ENCODE data around the gene DYNLRB1. TPM values are rescaled to one million over a fixed set of nuclear protein-coding genes. Genes with fewer than 3 reads are reported as not detected.

The DYNLRB1 gene
- total RNA-seq (2013; cell fraction: nucleolus; rRNA removed), result 25.4 and 25.5 TPM in 2 replicates
- total RNA-seq (2014; rRNA removed) (114 and 129 TPM in 2 replicates), total RNA-seq (2014; rRNA removed; fragmentation: Illumina TruSeq; extraction: Trizol) (132 and 149 TPM in 2 replicates), total RNA-seq (2021) (87.9 and 92.5 TPM in 2 replicates), polyA plus RNA-seq (2011; rRNA removed) (81.4 and 135 TPM in 2 replicates), polyA plus RNA-seq (2014; fragmentation: Illumina TruSeq; extraction: Trizol) (250 and 313 TPM in 2 replicates), polyA plus RNA-seq (2014; fragmentation: Nextera tagmentation; extraction: Ambion mirVana) (100 to 1,000 TPM; 185 to 189 TPM), polyA plus RNA-seq (2014; rRNA removed) (97.9 and 123 TPM in 2 replicates), polyA plus RNA-seq (2016; fragmentation: Nextera tagmentation; extraction: Ambion mirVana) (100 to 1,000 TPM; 171 to 194 TPM), polyA minus RNA-seq (2011; rRNA and poly(A)+ RNA removed) (88.9 and 125 TPM in 2 replicates), Bru-seq, nascent RNA (percentile 82 among the genes with signal in this experiment), BruChase-seq, experiment 1, labeled RNA remaining after a 6-hour chase (percentile 81 among the genes with signal in this experiment), BruChase-seq, experiment 2, labeled RNA remaining after a 2-hour chase (percentile 74 among the genes with signal in this experiment)
- polyA plus RNA-seq (2011; ENCODE audit: low read depth), result 405 TPM
- polyA plus RNA-seq (2011; cell fraction: cytosol; rRNA removed), result 130 and 201 TPM in 2 replicates
- polyA plus RNA-seq (2011; cell fraction: nucleus; rRNA removed), result 70.6 and 108 TPM in 2 replicates
- polyA plus RNA-seq (2012), result 190 and 213 TPM in 2 replicates
- polyA minus RNA-seq (2011; cell fraction: cytosol; rRNA and poly(A)+ RNA removed), result 30.5 and 33.1 TPM in 2 replicates
- polyA minus RNA-seq (2011; cell fraction: nucleus; rRNA and poly(A)+ RNA removed), result 20.2 and 32.2 TPM in 2 replicates
- long read RNA-seq, experiment 1, transcript DYNLRB1-202 (4 exons, 675 nt), result major isoform, 38 of 47 reads
- long read RNA-seq, experiment 1, partial matches to known transcripts, result 0 of 47 reads
- long read RNA-seq, experiment 1, other reads (novel, unspliced or antisense), result 8 of 47 reads
- long read RNA-seq, experiment 2, transcript DYNLRB1-202 (4 exons, 675 nt), result major isoform, 117 of 126 reads
- long read RNA-seq, experiment 2, partial matches to known transcripts, result 5 of 126 reads
- long read RNA-seq, experiment 2, other reads (novel, unspliced or antisense), result 4 of 126 reads

DNA sequence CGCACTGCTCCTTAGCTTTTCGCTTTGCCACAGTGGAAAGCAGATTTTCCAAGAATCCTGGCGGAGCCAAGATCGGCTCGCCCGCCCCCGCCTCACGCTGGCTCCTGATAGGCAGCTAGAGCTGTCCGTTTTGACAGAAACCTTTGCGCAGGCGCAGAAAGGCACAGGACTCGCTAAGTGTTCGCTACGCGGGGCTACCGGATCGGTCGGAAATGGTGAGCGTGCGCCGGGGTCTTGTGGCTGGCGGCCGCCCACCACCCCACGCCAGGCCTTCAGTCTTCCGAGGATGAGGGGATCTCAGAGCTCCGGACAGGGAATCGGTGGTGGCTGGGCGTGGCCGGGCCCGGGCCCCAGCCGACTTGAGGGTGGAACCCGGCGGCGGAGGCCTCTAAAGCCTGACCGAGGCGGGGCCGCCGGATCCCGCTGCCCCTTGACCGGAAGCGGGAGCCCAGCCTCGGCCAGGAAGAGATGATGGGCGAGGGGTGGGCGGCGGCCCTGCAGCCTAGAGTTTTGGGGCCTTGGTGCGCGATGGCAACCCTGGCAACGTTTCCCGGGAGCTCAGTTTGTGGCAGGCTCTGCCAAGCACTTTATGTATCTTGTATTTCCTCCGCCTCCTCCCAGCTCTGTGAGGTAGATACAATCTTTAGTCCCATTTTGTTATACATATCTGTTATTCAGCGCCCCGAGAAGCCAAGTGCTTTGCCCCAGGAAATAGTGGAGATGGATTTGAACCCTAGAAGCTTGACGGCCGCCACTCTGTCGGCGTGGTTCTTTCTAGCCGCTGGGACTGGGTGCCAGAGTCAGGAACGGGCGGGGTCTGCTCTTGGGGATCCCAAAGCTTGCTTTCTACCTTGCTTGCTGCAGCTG is at the start of gene DYNLRB1:
Gene DYNLRB1 (plus strand): TSS at position 176 of the 867 bp plus-strand sequence. CDS start 37 bp downstream, at position 213.
- ATAC-seq (peak; percentile 91), DNase-seq (ENCODE audit: low read depth, low spot score) (peak; percentile 68), FAIRE-seq (peak; percentile 23)
- Histone ChIP-seq H3K27ac (ENCODE audit: control insufficient read depth, insufficient read depth) (peak within 1 kb of the TSS; percentile 78), H3K9me3 (replicated peaks; ENCODE audit: control insufficient read depth, insufficient read depth, low read length) (no peaks in the 10 kb centered on the region), H3K4me2 (ENCODE audit: control insufficient read depth, insufficient read depth) (peak within 1 kb of the TSS; percentile 89), H4K20me1 (ENCODE audit: control insufficient read depth, insufficient read depth) (peaks cover 1% of the 10 kb centered on the region; the same call in 1 of the 2 replicates), H3K36me3 (ENCODE audit: control insufficient read depth in 2 of 2, insufficient read depth in 2 of 2, low read length in 1 of 2) (peaks cover 0 to 9% of the 10 kb centered on the region in 2 experiments; a peak in 1 of 4 replicates), H2AFZ (ENCODE audit: control insufficient read depth, low read depth, low read length) (peak within 1 kb of the TSS; percentile 74), H3K4me3 (peak within 1 kb of the TSS; percentile 82), H3K4me1 (ENCODE audit: control insufficient read depth, insufficient read depth, low read length) (peaks cover 7% of the 10 kb centered on the region; the same call in 1 of the 2 replicates), H3K27me3 (replicated peaks in 1 of 2; ENCODE audit: control insufficient read depth in 2 of 2, insufficient read depth in 2 of 2, low read length in 1 of 2) (no peaks in the 10 kb centered on the region), H3K79me2 (ENCODE audit: control insufficient read depth, insufficient read depth, low read length) (peaks cover 34% of the 10 kb centered on the region), H3K9ac (ENCODE audit: control insufficient read depth, insufficient read depth, low read length) (peak within 1 kb of the TSS; percentile 86)
- WGBS (ENCODE audit: insufficient coverage, insufficient replicate concordance, low lambda C conversion rate, missing lambda C conversion rate), result under 1% methylated on average over 56 of the region's 59 CpGs
- POLR2A ChIA-PET, result interaction anchor here (0.5 to 2.7 kb wide), 18 partner anchors 64 to 1036 kb away, joined by 3 to 21 read pairs (median 4); partner anchors contain the start of genes AHCY, EIF6, ITCH and TP53INP2
- CTCF ChIA-PET, result interaction anchor here (0.7 to 5.3 kb wide), 22 partner anchors 8 to 302 kb away, joined by 3 to 61 read pairs (median 4); partner anchors contain the start of gene TP53INP2
- TSS peak; percentile 69 for BruUV-seq (replicated peaks)
- SMC1A ChIA-PET (ENCODE audit: uncharacterized antibody, unreplicated experiment), result interaction anchor here (0.5 to 4.3 kb wide), 21 partner anchors 8 to 267 kb away, joined by 3 to 35 read pairs (median 3); partner anchors contain the start of genes ITCH and TP53INP2
- RAD21 ChIA-PET (ENCODE audit: unreplicated experiment), result interaction anchor here (0.7 to 5.0 kb wide), 16 partner anchors 22 to 495 kb away, joined by 3 to 45 read pairs (median 5); partner anchors contain the start of genes ITCH and PIGU
- in situ Hi-C loops (cut with MboI), result loop anchor here (5.0 kb wide), 1 partner anchor 204 kb away; no protein-coding TSS in a partner anchor
- intact Hi-C loops (cut with micrococcal nuclease; ENCODE audit: unreplicated experiment), result loop anchor here (5.0 kb wide), 2 partner anchors 39 to 149 kb away; no protein-coding TSS in a partner anchor
- TF ChIP-seq TCF7 (IDR thresholded peaks at IDR 0.05; ENCODE audit: borderline replicate concordance) (no peak), NRF1 (conservative IDR thresholded peaks at IDR 0.05; ENCODE audit: low read depth, low read length) (peak; percentile 62), CHD1 (IDR thresholded peaks at IDR 0.05; ENCODE audit: low read depth, low read length) (no peak), MEF2A (IDR thresholded peaks at IDR 0.05; ENCODE audit: insufficient read depth, low read depth, low read length) (no peak)
- TF ChIP-seq, protein P1, sequence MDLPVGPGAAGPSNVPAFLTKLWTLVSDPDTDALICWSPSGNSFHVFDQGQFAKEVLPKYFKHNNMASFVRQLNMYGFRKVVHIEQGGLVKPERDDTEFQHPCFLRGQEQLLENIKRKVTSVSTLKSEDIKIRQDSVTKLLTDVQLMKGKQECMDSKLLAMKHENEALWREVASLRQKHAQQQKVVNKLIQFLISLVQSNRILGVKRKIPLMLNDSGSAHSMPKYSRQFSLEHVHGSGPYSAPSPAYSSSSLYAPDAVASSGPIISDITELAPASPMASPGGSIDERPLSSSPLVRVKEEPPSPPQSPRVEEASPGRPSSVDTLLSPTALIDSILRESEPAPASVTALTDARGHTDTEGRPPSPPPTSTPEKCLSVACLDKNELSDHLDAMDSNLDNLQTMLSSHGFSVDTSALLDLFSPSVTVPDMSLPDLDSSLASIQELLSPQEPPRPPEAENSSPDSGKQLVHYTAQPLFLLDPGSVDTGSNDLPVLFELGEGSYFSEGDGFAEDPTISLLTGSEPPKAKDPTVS (IDR thresholded peaks at IDR 0.05; ENCODE audit: low read depth, low read length), result no peak
- TF ChIP-seq, protein P2, sequence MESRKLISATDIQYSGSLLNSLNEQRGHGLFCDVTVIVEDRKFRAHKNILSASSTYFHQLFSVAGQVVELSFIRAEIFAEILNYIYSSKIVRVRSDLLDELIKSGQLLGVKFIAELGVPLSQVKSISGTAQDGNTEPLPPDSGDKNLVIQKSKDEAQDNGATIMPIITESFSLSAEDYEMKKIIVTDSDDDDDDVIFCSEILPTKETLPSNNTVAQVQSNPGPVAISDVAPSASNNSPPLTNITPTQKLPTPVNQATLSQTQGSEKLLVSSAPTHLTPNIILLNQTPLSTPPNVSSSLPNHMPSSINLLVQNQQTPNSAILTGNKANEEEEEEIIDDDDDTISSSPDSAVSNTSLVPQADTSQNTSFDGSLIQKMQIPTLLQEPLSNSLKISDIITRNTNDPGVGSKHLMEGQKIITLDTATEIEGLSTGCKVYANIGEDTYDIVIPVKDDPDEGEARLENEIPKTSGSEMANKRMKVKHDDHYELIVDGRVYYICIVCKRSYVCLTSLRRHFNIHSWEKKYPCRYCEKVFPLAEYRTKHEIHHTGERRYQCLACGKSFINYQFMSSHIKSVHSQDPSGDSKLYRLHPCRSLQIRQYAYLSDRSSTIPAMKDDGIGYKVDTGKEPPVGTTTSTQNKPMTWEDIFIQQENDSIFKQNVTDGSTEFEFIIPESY (IDR thresholded peaks at IDR 0.05), result no peak
- TF ChIP-seq, protein P3, sequence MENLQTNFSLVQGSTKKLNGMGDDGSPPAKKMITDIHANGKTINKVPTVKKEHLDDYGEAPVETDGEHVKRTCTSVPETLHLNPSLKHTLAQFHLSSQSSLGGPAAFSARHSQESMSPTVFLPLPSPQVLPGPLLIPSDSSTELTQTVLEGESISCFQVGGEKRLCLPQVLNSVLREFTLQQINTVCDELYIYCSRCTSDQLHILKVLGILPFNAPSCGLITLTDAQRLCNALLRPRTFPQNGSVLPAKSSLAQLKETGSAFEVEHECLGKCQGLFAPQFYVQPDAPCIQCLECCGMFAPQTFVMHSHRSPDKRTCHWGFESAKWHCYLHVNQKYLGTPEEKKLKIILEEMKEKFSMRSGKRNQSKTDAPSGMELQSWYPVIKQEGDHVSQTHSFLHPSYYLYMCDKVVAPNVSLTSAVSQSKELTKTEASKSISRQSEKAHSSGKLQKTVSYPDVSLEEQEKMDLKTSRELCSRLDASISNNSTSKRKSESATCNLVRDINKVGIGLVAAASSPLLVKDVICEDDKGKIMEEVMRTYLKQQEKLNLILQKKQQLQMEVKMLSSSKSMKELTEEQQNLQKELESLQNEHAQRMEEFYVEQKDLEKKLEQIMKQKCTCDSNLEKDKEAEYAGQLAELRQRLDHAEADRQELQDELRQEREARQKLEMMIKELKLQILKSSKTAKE (IDR thresholded peaks at IDR 0.05; ENCODE audit: low read depth, poor library complexity, severe bottlenecking), result peak; percentile 14
- TF ChIP-seq, protein P4, sequence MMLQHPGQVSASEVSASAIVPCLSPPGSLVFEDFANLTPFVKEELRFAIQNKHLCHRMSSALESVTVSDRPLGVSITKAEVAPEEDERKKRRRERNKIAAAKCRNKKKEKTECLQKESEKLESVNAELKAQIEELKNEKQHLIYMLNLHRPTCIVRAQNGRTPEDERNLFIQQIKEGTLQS (IDR thresholded peaks at IDR 0.05; ENCODE audit: borderline replicate concordance, extremely low read depth, low read depth, low read length), result no peak
